IMR-90 (cell line): ENCODE data around the gene RERE. TPM values are rescaled to one million over a fixed set of nuclear protein-coding genes. Genes with fewer than 3 reads are reported as not detected.
A peak's percentile ranks its signal among the peaks of the same experiment; 100 is the strongest.

Experiments
- ATAC-seq: fragments of 200-7000 bp; cut with Tn5 transposase; 2 replicates; pipeline ENCODE4 v1.9.1; 2020; ENCODE audit warnings: low read depth, mild to moderate bottlenecking, moderate library complexity
- BruUV-seq: library from RNA; stranded (reverse); fragments of 400-500 nt; replicated peaks from 2 replicates; lab custom pipeline; 2021; lab: Mats Ljungman, UMichigan
- CTCF ChIA-PET: fragments of 300-600 bp; formaldehyde crosslinking; extraction: SDS; loops from one replicate; lab custom pipeline; 2021; ENCODE audit warnings: antibody characterized with exemption; lab: Yijun Ruan, JAX
- POLR2A ChIA-PET: fragments of 300-600 bp; sonication (Branson Sonifier 250); formaldehyde crosslinking; loops from one replicate; lab custom pipeline; 2022; ENCODE audit warnings: antibody characterized with exemption; ENCODE audit not compliant: unreplicated experiment; lab: Charles Lee
- DNase-seq: peaks from one replicate; pipeline ENCODE4 v3.0.0; 2013
- H2AFZ ChIP-seq: replicated peaks from 2 replicates; pipeline ENCODE3; 2013; ENCODE audit warnings: low read length, mild to moderate bottlenecking; ENCODE audit not compliant: poor library complexity
- H2AK5ac ChIP-seq: 2 replicates; pipeline ENCODE4 v1.6.1; 2013; ENCODE audit warnings: low read depth, low read length, inconsistent platforms
- H2AK9ac ChIP-seq: replicated peaks from 2 replicates; pipeline ENCODE3; 2013; ENCODE audit warnings: mild to moderate bottlenecking, low read depth, low read length, moderate library complexity; ENCODE audit not compliant: poor library complexity
- H2BK120ac ChIP-seq: 2 replicates; pipeline ENCODE4 v1.6.1; 2013; ENCODE audit warnings: low read depth, low read length, inconsistent platforms
- H2BK15ac ChIP-seq: 3 replicates; pipeline ENCODE4 v1.6.1; 2013; ENCODE audit warnings: low read depth, low read length, inconsistent platforms
- H2BK20ac ChIP-seq: 2 replicates; pipeline ENCODE4 v1.6.1; 2013; ENCODE audit warnings: low read depth, mild to moderate bottlenecking, inconsistent platforms, low read length, moderate library complexity
- H2BK5ac ChIP-seq: 2 replicates; pipeline ENCODE4 v1.6.1; 2013; ENCODE audit warnings: mild to moderate bottlenecking, low read depth, low read length, inconsistent platforms; ENCODE audit not compliant: poor library complexity, severe bottlenecking
- H3K14ac ChIP-seq: replicated peaks from 2 replicates; pipeline ENCODE4 v1.6.1; 2013; ENCODE audit warnings: low read depth, low read length, inconsistent platforms
- H3K18ac ChIP-seq: 2 replicates; pipeline ENCODE4 v1.6.1; 2013; ENCODE audit warnings: low read depth, low read length, control low read depth
- H3K23ac ChIP-seq: 2 replicates; pipeline ENCODE4 v1.6.1; 2013; ENCODE audit warnings: low read depth, low read length, inconsistent platforms
- H3K27ac ChIP-seq: 2 replicates; pipeline ENCODE4 v1.5.1; 2013; ENCODE audit warnings: mild to moderate bottlenecking, control low read depth, low read length; ENCODE audit not compliant: insufficient read depth
- H3K27me3 ChIP-seq: 2 replicates; pipeline ENCODE4 v1.6.1; 2013; ENCODE audit warnings: low read length; ENCODE audit not compliant: control insufficient read depth, insufficient read depth
- H3K36me3 ChIP-seq: 2 replicates; pipeline ENCODE4 v1.6.1; 2013; ENCODE audit warnings: low read length, mixed read lengths; ENCODE audit not compliant: control insufficient read depth, insufficient read depth
- H3K4ac ChIP-seq: 2 replicates; pipeline ENCODE4 v1.6.1; 2013; ENCODE audit warnings: low read depth, low read length, inconsistent platforms
- H3K4me1 ChIP-seq: 2 replicates; pipeline ENCODE4 v1.6.1; 2013; ENCODE audit warnings: low read length, mixed read lengths; ENCODE audit not compliant: control insufficient read depth, insufficient read depth
- H3K4me2 ChIP-seq: 2 replicates; pipeline ENCODE4 v1.6.1; 2013; ENCODE audit warnings: low read depth, mild to moderate bottlenecking, control low read depth, low read length, moderate library complexity
- H3K4me3 ChIP-seq: 2 replicates; pipeline ENCODE4 v1.5.1; 2013; ENCODE audit warnings: low read depth, mild to moderate bottlenecking, control low read depth, low read length, moderate library complexity; ENCODE audit not compliant: insufficient read depth
- H3K56ac ChIP-seq: 2 replicates; pipeline ENCODE4 v1.6.1; 2013; ENCODE audit warnings: low read length, inconsistent platforms; ENCODE audit not compliant: insufficient read depth; ENCODE audit errors: extremely low read depth
- H3K79me1 ChIP-seq, 2 experiments: 2 replicates each; pipeline ENCODE4 v1.6.1; 2013; ENCODE audit warnings: low read length in 2 of 2, inconsistent platforms in 1 of 2, low read depth in 1 of 2
- H3K9ac ChIP-seq: 2 replicates; pipeline ENCODE4 v1.6.1; 2013; ENCODE audit warnings: low read depth, low read length, control low read depth
- H3K9me1 ChIP-seq: 2 replicates; pipeline ENCODE4 v1.6.1; 2013; ENCODE audit warnings: low read length, inconsistent platforms; ENCODE audit not compliant: insufficient read depth
- H3K9me3 ChIP-seq: 2 replicates; pipeline ENCODE4 v1.6.1; 2013; ENCODE audit warnings: low read length; ENCODE audit not compliant: control insufficient read depth, insufficient read depth
- H4K20me1 ChIP-seq: 2 replicates; pipeline ENCODE4 v1.6.1; 2013; ENCODE audit warnings: low read length, inconsistent platforms; ENCODE audit not compliant: insufficient read depth
- H4K5ac ChIP-seq: 2 replicates; pipeline ENCODE4 v1.6.1; 2013; ENCODE audit warnings: mild to moderate bottlenecking, low read depth, low read length, control low read depth
- H4K8ac ChIP-seq, 2 experiments: 2 replicates each; pipeline ENCODE4 v1.6.1; 2013; ENCODE audit warnings: low read depth in 2 of 2, low read length in 2 of 2, control low read depth in 1 of 2, inconsistent platforms in 1 of 2
- H4K91ac ChIP-seq: 2 replicates; pipeline ENCODE4 v1.6.1; 2013; ENCODE audit warnings: low read depth, low read length, inconsistent platforms; ENCODE audit not compliant: insufficient read depth
- BHLHE40 ChIP-seq: fragments of 150-350 bp; IDR thresholded peaks from 2 replicates; pipeline ENCODE4 v1.6.1; 2016; ENCODE audit warnings: mild to moderate bottlenecking, low read depth, low read length
- CEBPB ChIP-seq: IDR thresholded peaks from 2 replicates; pipeline ENCODE4 v1.6.1; 2012; ENCODE audit warnings: low read depth, low read length, improper control_type of control experiment
- CHD1 ChIP-seq: IDR thresholded peaks from 2 replicates; pipeline ENCODE4 v1.6.1; 2012; ENCODE audit warnings: low read depth, low read length, improper control_type of control experiment
- MAFK ChIP-seq: IDR thresholded peaks from 2 replicates; pipeline ENCODE4 v1.6.1; 2012; ENCODE audit warnings: low read depth, low read length, improper control_type of control experiment
- NFE2L2 ChIP-seq: fragments of 150-350 bp; IDR thresholded peaks from 2 replicates; pipeline ENCODE4 v1.6.1; 2016; ENCODE audit warnings: low read depth, mild to moderate bottlenecking, low read length
- RCOR1 ChIP-seq: IDR thresholded peaks from 2 replicates; pipeline ENCODE4 v1.6.1; 2012; ENCODE audit warnings: mild to moderate bottlenecking, low read length, improper control_type of control experiment; ENCODE audit not compliant: insufficient replicate concordance
- RFX5 ChIP-seq: IDR thresholded peaks from 2 replicates; pipeline ENCODE4 v1.8.0; 2012; ENCODE audit warnings: low read depth, mild to moderate bottlenecking, low read length, moderate library complexity
- WGBS, 2 experiments: methylation state at CpG; one replicate each; pipeline versions ENCODE4 v1.1.5 to v1.1.7; 2013; ENCODE audit warnings: missing lambda C conversion rate in 2 of 2; ENCODE audit not compliant: insufficient read length in 1 of 2; ENCODE audit errors: extremely low coverage in 2 of 2; 5-methylcytosine and 5-hydroxymethylcytosine counted together
- dilution Hi-C: fragments of 300-500 bp; cut with HindIII; formaldehyde crosslinking; loops from one replicate; pipeline ENCODE4 v1.14.3; 2018; ENCODE audit warnings: low sequenced_read_pairs; ENCODE audit not compliant: unreplicated experiment
- in situ Hi-C: fragments of 300-500 bp; cut with MboI; formaldehyde crosslinking; loops from 3 replicates; pipeline ENCODE4 v1.14.3; 2019; ENCODE audit warnings: low sequenced_read_pairs, inconsistent platforms, mixed read lengths
- intact Hi-C: fragments of 100-400 bp; cut with micrococcal nuclease; formaldehyde crosslinking; loops from 2 replicates; pipeline ENCODE4 v1.10.0; 2022
- polyA plus RNA-seq, 3 experiments: library from polyadenylated mRNA; depleted of rRNA; stranded (reverse); fragments of >200 nt; gene quantifications; 2 replicates each; pipeline ENCODE4 v1.2.3, GENCODE V29; 2012; ENCODE audit warnings: low replicate concordance in 1 of 3
- total RNA-seq: library from RNA; depleted of rRNA; stranded (reverse); fragments of >200 nt; gene quantifications from 2 replicates; pipeline ENCODE4 v1.2.3, GENCODE V29; 2012
- TF ChIP-seq, protein P1 (sequence below): fragments of 150-350 bp; IDR thresholded peaks from 2 replicates; pipeline ENCODE4 v1.6.1; 2017; ENCODE audit warnings: mild to moderate bottlenecking, antibody characterized with exemption, low read length, low read depth
- TF ChIP-seq, protein P2 (sequence below): fragments of 150-350 bp; IDR thresholded peaks from 2 replicates; pipeline ENCODE4 v1.6.1; 2016; ENCODE audit warnings: low read depth, mild to moderate bottlenecking, low read length, moderate library complexity, borderline replicate concordance

The RERE gene
- total and polyA plus RNA-seq, 2 of the 4 experiments (the other 2 are of a cell fraction): 11.5 to 25.1 TPM

GRCh38 chr1:8670371-8670818 is 147.0 kb downstream of the RERE start (continued):
- TF ChIP-seq BHLHE40: no peak

DNA sequence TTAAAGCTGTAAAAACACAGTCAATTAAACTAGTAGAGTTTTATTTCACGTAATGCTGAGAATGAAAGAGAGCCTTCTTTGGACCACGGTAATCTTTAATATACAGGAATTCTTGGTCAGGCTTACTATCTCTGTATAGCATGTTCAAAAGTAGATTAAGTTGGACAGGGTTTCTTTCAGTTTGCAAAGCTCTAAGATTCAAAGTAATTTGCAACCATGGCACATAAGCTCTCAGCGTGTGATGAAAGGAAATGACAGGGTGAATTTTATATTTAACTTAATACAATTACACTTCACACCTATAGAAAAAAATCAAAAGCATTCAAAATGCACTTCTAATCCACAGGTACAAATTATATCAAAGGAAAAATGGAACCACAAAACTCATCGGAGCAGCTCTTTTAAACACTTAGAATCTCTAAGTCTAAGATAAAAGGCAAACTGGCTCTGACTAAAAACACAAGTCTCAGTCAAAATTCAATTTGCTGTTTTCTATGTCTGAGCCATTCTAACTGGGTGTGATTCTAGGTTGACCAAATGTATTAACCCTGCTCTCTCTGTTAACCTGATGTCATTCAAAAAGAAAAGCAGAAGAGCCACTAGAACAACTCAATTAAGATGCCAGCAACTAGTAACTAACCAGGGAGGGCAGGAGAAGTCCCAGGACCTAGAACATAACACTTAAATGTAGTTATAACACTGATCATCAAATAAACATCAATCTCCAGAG is 147.7 kb downstream of the RERE start:
- Histone ChIP-seq H3K9me1 (peaks cover 18% of the 10 kb centered on the region), H4K8ac (peak overlapping the region in 1 of 2 experiments; percentile 6; a peak in 1 of 4 replicates), H3K4me3 (no peak overlapping the region), H4K91ac (no peak overlapping the region), H2BK120ac (no peak overlapping the region), H2AK5ac (no peak overlapping the region), H3K4me2 (no peak overlapping the region; the same call in 1 of the 2 replicates), H3K23ac (no peak overlapping the region), H2AK9ac (no peak overlapping the region), H3K27me3 (no peaks in the 10 kb centered on the region), H3K27ac (no peak overlapping the region), H3K14ac (no peak overlapping the region), H3K9me3 (no peaks in the 10 kb centered on the region), H3K36me3 (no peaks in the 10 kb centered on the region), H2AFZ (no peak overlapping the region), H3K56ac (no peak overlapping the region), H3K9ac (no peak overlapping the region), H3K4me1 (peaks cover 26% of the 10 kb centered on the region), H2BK20ac (no peak overlapping the region), H2BK5ac (peak overlapping the region; percentile 19), H3K18ac (peak overlapping the region; percentile 64; the same call in 1 of the 2 replicates), H4K20me1 (peaks cover 76% of the 10 kb centered on the region), H4K5ac (no peak overlapping the region), H2BK15ac (no peak overlapping the region), H3K4ac (no peak overlapping the region), H3K79me1 (peaks cover 24 to 80% of the 10 kb centered on the region in 2 experiments)
- DNase-seq (no peak), ATAC-seq (no peak)
- dilution Hi-C loops (no loop called here), in situ Hi-C loops (no loop called here), intact Hi-C loops (loop anchor here (2.0 to 10.0 kb wide), 2 partner anchors 53 to 295 kb away; no protein-coding TSS in a partner anchor)
- POLR2A ChIA-PET: no interaction called here
- WGBS, 2 experiments: no CpG with 5 or more reads among the region's 4 CpGs
- CTCF ChIA-PET: interaction anchor here (0.6 to 0.7 kb wide), 2 partner anchors 99 to 270 kb away, joined by 3 read pairs; no protein-coding TSS in a partner anchor
- TF ChIP-seq, protein P1, sequence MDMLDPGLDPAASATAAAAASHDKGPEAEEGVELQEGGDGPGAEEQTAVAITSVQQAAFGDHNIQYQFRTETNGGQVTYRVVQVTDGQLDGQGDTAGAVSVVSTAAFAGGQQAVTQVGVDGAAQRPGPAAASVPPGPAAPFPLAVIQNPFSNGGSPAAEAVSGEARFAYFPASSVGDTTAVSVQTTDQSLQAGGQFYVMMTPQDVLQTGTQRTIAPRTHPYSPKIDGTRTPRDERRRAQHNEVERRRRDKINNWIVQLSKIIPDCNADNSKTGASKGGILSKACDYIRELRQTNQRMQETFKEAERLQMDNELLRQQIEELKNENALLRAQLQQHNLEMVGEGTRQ: no peak
- TF ChIP-seq BHLHE40 (no peak), RFX5 (no peak), RCOR1 (no peak), CEBPB (no peak), NFE2L2 (no peak), CHD1 (no peak), MAFK (no peak)
- TF ChIP-seq, protein P2, sequence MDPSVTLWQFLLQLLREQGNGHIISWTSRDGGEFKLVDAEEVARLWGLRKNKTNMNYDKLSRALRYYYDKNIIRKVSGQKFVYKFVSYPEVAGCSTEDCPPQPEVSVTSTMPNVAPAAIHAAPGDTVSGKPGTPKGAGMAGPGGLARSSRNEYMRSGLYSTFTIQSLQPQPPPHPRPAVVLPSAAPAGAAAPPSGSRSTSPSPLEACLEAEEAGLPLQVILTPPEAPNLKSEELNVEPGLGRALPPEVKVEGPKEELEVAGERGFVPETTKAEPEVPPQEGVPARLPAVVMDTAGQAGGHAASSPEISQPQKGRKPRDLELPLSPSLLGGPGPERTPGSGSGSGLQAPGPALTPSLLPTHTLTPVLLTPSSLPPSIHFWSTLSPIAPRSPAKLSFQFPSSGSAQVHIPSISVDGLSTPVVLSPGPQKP: no peak
- BruUV-seq: no TSS peak
